HepG2 (cell line): ENCODE measurements around the gene CTNND1. TPM values are rescaled to one million over a fixed set of nuclear protein-coding genes. Genes with fewer than 3 reads are reported as not detected.
A peak's percentile ranks its signal among the peaks of the same experiment; 100 is the strongest.

Source experiments
- AGO2 ChIP-seq: fragments of 200-400 bp; formaldehyde crosslinking; optimal IDR thresholded peaks from 2 replicates; pipeline ENCODE3; 2017; ENCODE audit warnings: mild to moderate bottlenecking, low read depth, low read length, moderate library complexity
- ATF6 ChIP-seq: sonication (generic); formaldehyde crosslinking; conservative IDR thresholded peaks from 2 replicates; pipeline ENCODE4 v1.4.0; 2020; ENCODE audit warnings: missing genetic modification reagents
- ATF7-NPFF ChIP-seq: sonication (generic); formaldehyde crosslinking; IDR thresholded peaks from 2 replicates; pipeline ENCODE4 v1.8.1; 2023; ENCODE audit warnings: mild to moderate bottlenecking, low read depth, missing genetic modification reagents, moderate library complexity
- CAMTA2 ChIP-seq: sonication (generic); formaldehyde crosslinking; IDR thresholded peaks from 2 replicates; pipeline ENCODE4 v1.4.0; 2020; ENCODE audit warnings: mild to moderate bottlenecking, missing genetic modification reagents, borderline replicate concordance
- CEBPB ChIP-seq: IDR thresholded peaks from 2 replicates; pipeline ENCODE4 v1.6.1; 2011; ENCODE audit warnings: low read depth, low read length, improper control_type of control experiment, borderline replicate concordance
- CENPX ChIP-seq: sonication (generic); formaldehyde crosslinking; IDR thresholded peaks from 2 replicates; pipeline ENCODE4 v1.9.0; 2021; ENCODE audit warnings: mild to moderate bottlenecking, missing genetic modification reagents, moderate library complexity
- EP300 ChIP-seq, 3 experiments: sonication (generic) in 1 of 3; formaldehyde crosslinking in 1 of 3; IDR thresholded peaks; 2 replicates each; pipeline versions ENCODE4 v1.5.1 to v1.6.1; 2011 to 2020; ENCODE audit warnings: low read depth in 2 of 3, low read length in 2 of 3, borderline replicate concordance in 1 of 3, improper control_type of control experiment in 1 of 3, mild to moderate bottlenecking in 1 of 3, missing genetic modification reagents in 1 of 3, moderate library complexity in 1 of 3
- HOXA5 ChIP-seq: sonication (generic); formaldehyde crosslinking; IDR thresholded peaks from 2 replicates; pipeline ENCODE4 v1.4.0; 2020; ENCODE audit warnings: missing genetic modification reagents
- MNT ChIP-seq: fragments of 450-650 bp; IDR thresholded peaks from 2 replicates; pipeline ENCODE4 v1.6.1; 2016
- SMAD9 ChIP-seq: sonication (generic); formaldehyde crosslinking; IDR thresholded peaks from 2 replicates; pipeline ENCODE4 v1.5.1; 2020; ENCODE audit warnings: mild to moderate bottlenecking, missing genetic modification reagents
- U2AF2 ChIP-seq: fragments of 200-400 bp; formaldehyde crosslinking; IDR thresholded peaks from 2 replicates; pipeline ENCODE4 v1.6.1; 2017; ENCODE audit warnings: low read depth, mild to moderate bottlenecking, low read length
- ZBTB33 ChIP-seq: sonication (generic); formaldehyde crosslinking; IDR thresholded peaks from 2 replicates; pipeline ENCODE4 v1.4.0; 2020; ENCODE audit warnings: missing genetic modification reagents
- ZNF121 ChIP-seq: sonication (generic); formaldehyde crosslinking; IDR thresholded peaks from 2 replicates; pipeline ENCODE4 v1.5.0; 2020; ENCODE audit warnings: mild to moderate bottlenecking, missing genetic modification reagents
- ZNF207 ChIP-seq: fragments of 450-650 bp; IDR thresholded peaks from 2 replicates; pipeline ENCODE4 v1.6.1; 2016; ENCODE audit warnings: antibody characterized with exemption, borderline replicate concordance
- ZNF326 ChIP-seq: sonication (generic); formaldehyde crosslinking; IDR thresholded peaks from 2 replicates; pipeline ENCODE4 v1.4.0; 2020; ENCODE audit warnings: missing genetic modification reagents, borderline replicate concordance
- ZNF510 ChIP-seq: sonication (generic); formaldehyde crosslinking; IDR thresholded peaks from 2 replicates; pipeline ENCODE4 v1.4.0; 2020; ENCODE audit warnings: low read depth, mild to moderate bottlenecking, missing genetic modification reagents
- ZNF552 ChIP-seq: sonication (generic); formaldehyde crosslinking; IDR thresholded peaks from 2 replicates; pipeline ENCODE4 v1.9.0; 2022; ENCODE audit warnings: missing genetic modification reagents, mild to moderate bottlenecking, borderline replicate concordance
- ZNF570 ChIP-seq: sonication (generic); formaldehyde crosslinking; IDR thresholded peaks from 2 replicates; pipeline ENCODE4 v1.4.0; 2020; ENCODE audit warnings: mild to moderate bottlenecking, missing genetic modification reagents, borderline replicate concordance
- ZNF639 ChIP-seq: conservative IDR thresholded peaks from 2 replicates; pipeline ENCODE4 v1.6.1; 2018; ENCODE audit warnings: missing genetic modification reagents
- ZNF691 ChIP-seq: sonication (generic); formaldehyde crosslinking; IDR thresholded peaks from 2 replicates; pipeline ENCODE4 v1.4.0; 2020; ENCODE audit warnings: missing genetic modification reagents, low read depth, mild to moderate bottlenecking, borderline replicate concordance
- ZNF83 ChIP-seq: sonication (generic); formaldehyde crosslinking; IDR thresholded peaks from 2 replicates; pipeline ENCODE4 v1.4.0; 2020; ENCODE audit warnings: missing genetic modification reagents, mild to moderate bottlenecking, borderline replicate concordance
- polyA plus RNA-seq, 8 experiments: library from polyadenylated mRNA; depleted of rRNA in 3 of 8; stranded (reverse) in 7 of 8; unstranded in 1 of 8; fragments of >200 nt; fragmentation: Illumina TruSeq in 4 of 8; extraction: Trizol in 4 of 8; gene quantifications; 2 replicates each; pipeline versions ENCODE4 v1.2.1 to v1.2.3, GENCODE V29; 2011 to 2016; ENCODE audit warnings: low read depth in 4 of 8, missing spikeins in 1 of 8, mixed read lengths in 1 of 8; ENCODE audit not compliant: insufficient read depth in 1 of 8
- total RNA-seq, 5 experiments: library from RNA; depleted of rRNA; stranded (reverse); fragments of >200 nt; fragmentation: Illumina TruSeq; extraction: Trizol; gene quantifications; 2 replicates each; pipeline ENCODE4 v1.2.3, GENCODE V29; 2016; ENCODE audit warnings: low read depth in 1 of 5

CTNND1 gene
- total and polyA plus RNA-seq, 2 of the 13 experiments (the other 11 are each of a cell fraction or from before 2014, with no cell fraction given), result 117 to 128 TPM

- TF ChIP-seq ZNF691 (CRISPR knock-in tag), result no peak
- TF ChIP-seq ZNF570, result no peak
- TF ChIP-seq ZNF83 (CRISPR knock-in tag), result no peak
- TF ChIP-seq CENPX, result no peak
- no peak for TF ChIP-seq CAMTA2 (CRISPR knock-in tag)
- TF ChIP-seq SMAD9 (CRISPR knock-in tag), result no peak
- no peak for TF ChIP-seq AGO2
- TF ChIP-seq ZNF639 (CRISPR knock-in tag), result no peak
- peak; percentile 31; the same call in 1 of the 2 replicates for TF ChIP-seq ZBTB33 (CRISPR knock-in tag)
- TF ChIP-seq EP300 (IDR thresholded peaks at IDR 0.05; ENCODE audit: low read depth in 2 of 2, low read length in 2 of 2), result peak; percentile 87 to 96
- peak; percentile 90 for TF ChIP-seq EP300 (CRISPR knock-in tag; IDR thresholded peaks at IDR 0.05; ENCODE audit: borderline replicate concordance)
- no peak for TF ChIP-seq CEBPB
- no peak for TF ChIP-seq ATF7-NPFF (CRISPR knock-in tag)
- TF ChIP-seq U2AF2, result no peak
- no peak for TF ChIP-seq ATF6 (CRISPR knock-in tag)
- TF ChIP-seq ZNF552, result no peak
- no peak for TF ChIP-seq ZNF326 (CRISPR knock-in tag)
- no peak for TF ChIP-seq ZNF510 (CRISPR knock-in tag)
- TF ChIP-seq ZNF121 (CRISPR knock-in tag), result peak; percentile 18; the same call in 1 of the 2 replicates
- TF ChIP-seq HOXA5 (CRISPR knock-in tag), result no peak; the same call in 1 of the 2 replicates
- no peak for TF ChIP-seq ZNF207
- TF ChIP-seq MNT, result peak; percentile 31; the same call in 1 of the 2 replicates
These were observed 16.9 kb downstream of the CTNND1 start (continued) for GRCh38 chr11:57778318-57779037.
